IMR-90 (cell line): ENCODE results near the gene PLXDC1. TPM values are rescaled to one million over a fixed set of nuclear protein-coding genes. Genes with fewer than 3 reads are reported as not detected.

Experiments
- ATAC-seq: fragments of 200-7000 bp; cut with Tn5 transposase; 2 replicates; pipeline ENCODE4 v1.9.1; 2020; ENCODE audit warnings: low read depth, mild to moderate bottlenecking, moderate library complexity
- BruUV-seq: library from RNA; stranded (reverse); fragments of 400-500 nt; replicated peaks from 2 replicates; lab custom pipeline; 2021; lab: Mats Ljungman, UMichigan
- CTCF ChIA-PET: fragments of 300-600 bp; formaldehyde crosslinking; extraction: SDS; loops from one replicate; lab custom pipeline; 2021; ENCODE audit warnings: antibody characterized with exemption; lab: Yijun Ruan, JAX
- POLR2A ChIA-PET: fragments of 300-600 bp; sonication (Branson Sonifier 250); formaldehyde crosslinking; loops from one replicate; lab custom pipeline; 2022; ENCODE audit warnings: antibody characterized with exemption; ENCODE audit not compliant: unreplicated experiment; lab: Charles Lee
- DNase-seq: peaks from one replicate; pipeline ENCODE4 v3.0.0; 2013
- H2AFZ ChIP-seq: replicated peaks from 2 replicates; pipeline ENCODE3; 2013; ENCODE audit warnings: low read length, mild to moderate bottlenecking; ENCODE audit not compliant: poor library complexity
- H2AK5ac ChIP-seq: 2 replicates; pipeline ENCODE4 v1.6.1; 2013; ENCODE audit warnings: low read depth, low read length, inconsistent platforms
- H2AK9ac ChIP-seq: replicated peaks from 2 replicates; pipeline ENCODE3; 2013; ENCODE audit warnings: mild to moderate bottlenecking, low read depth, low read length, moderate library complexity; ENCODE audit not compliant: poor library complexity
- H2BK120ac ChIP-seq: 2 replicates; pipeline ENCODE4 v1.6.1; 2013; ENCODE audit warnings: low read depth, low read length, inconsistent platforms
- H2BK15ac ChIP-seq: 3 replicates; pipeline ENCODE4 v1.6.1; 2013; ENCODE audit warnings: low read depth, low read length, inconsistent platforms
- H2BK20ac ChIP-seq: 2 replicates; pipeline ENCODE4 v1.6.1; 2013; ENCODE audit warnings: low read depth, mild to moderate bottlenecking, inconsistent platforms, low read length, moderate library complexity
- H2BK5ac ChIP-seq: 2 replicates; pipeline ENCODE4 v1.6.1; 2013; ENCODE audit warnings: mild to moderate bottlenecking, low read depth, low read length, inconsistent platforms; ENCODE audit not compliant: poor library complexity, severe bottlenecking
- H3K14ac ChIP-seq: replicated peaks from 2 replicates; pipeline ENCODE4 v1.6.1; 2013; ENCODE audit warnings: low read depth, low read length, inconsistent platforms
- H3K18ac ChIP-seq: 2 replicates; pipeline ENCODE4 v1.6.1; 2013; ENCODE audit warnings: low read depth, low read length, control low read depth
- H3K23ac ChIP-seq: 2 replicates; pipeline ENCODE4 v1.6.1; 2013; ENCODE audit warnings: low read depth, low read length, inconsistent platforms
- H3K27ac ChIP-seq: 2 replicates; pipeline ENCODE4 v1.5.1; 2013; ENCODE audit warnings: mild to moderate bottlenecking, control low read depth, low read length; ENCODE audit not compliant: insufficient read depth
- H3K27me3 ChIP-seq: 2 replicates; pipeline ENCODE4 v1.6.1; 2013; ENCODE audit warnings: low read length; ENCODE audit not compliant: control insufficient read depth, insufficient read depth
- H3K36me3 ChIP-seq: 2 replicates; pipeline ENCODE4 v1.6.1; 2013; ENCODE audit warnings: low read length, mixed read lengths; ENCODE audit not compliant: control insufficient read depth, insufficient read depth
- H3K4ac ChIP-seq: 2 replicates; pipeline ENCODE4 v1.6.1; 2013; ENCODE audit warnings: low read depth, low read length, inconsistent platforms
- H3K4me1 ChIP-seq: 2 replicates; pipeline ENCODE4 v1.6.1; 2013; ENCODE audit warnings: low read length, mixed read lengths; ENCODE audit not compliant: control insufficient read depth, insufficient read depth
- H3K4me2 ChIP-seq: 2 replicates; pipeline ENCODE4 v1.6.1; 2013; ENCODE audit warnings: low read depth, mild to moderate bottlenecking, control low read depth, low read length, moderate library complexity
- H3K4me3 ChIP-seq: 2 replicates; pipeline ENCODE4 v1.5.1; 2013; ENCODE audit warnings: low read depth, mild to moderate bottlenecking, control low read depth, low read length, moderate library complexity; ENCODE audit not compliant: insufficient read depth
- H3K56ac ChIP-seq: 2 replicates; pipeline ENCODE4 v1.6.1; 2013; ENCODE audit warnings: low read length, inconsistent platforms; ENCODE audit not compliant: insufficient read depth; ENCODE audit errors: extremely low read depth
- H3K79me1 ChIP-seq, 2 experiments: 2 replicates each; pipeline ENCODE4 v1.6.1; 2013; ENCODE audit warnings: low read length in 2 of 2, inconsistent platforms in 1 of 2, low read depth in 1 of 2
- H3K9ac ChIP-seq: 2 replicates; pipeline ENCODE4 v1.6.1; 2013; ENCODE audit warnings: low read depth, low read length, control low read depth
- H3K9me1 ChIP-seq: 2 replicates; pipeline ENCODE4 v1.6.1; 2013; ENCODE audit warnings: low read length, inconsistent platforms; ENCODE audit not compliant: insufficient read depth
- H3K9me3 ChIP-seq: 2 replicates; pipeline ENCODE4 v1.6.1; 2013; ENCODE audit warnings: low read length; ENCODE audit not compliant: control insufficient read depth, insufficient read depth
- H4K20me1 ChIP-seq: 2 replicates; pipeline ENCODE4 v1.6.1; 2013; ENCODE audit warnings: low read length, inconsistent platforms; ENCODE audit not compliant: insufficient read depth
- H4K5ac ChIP-seq: 2 replicates; pipeline ENCODE4 v1.6.1; 2013; ENCODE audit warnings: mild to moderate bottlenecking, low read depth, low read length, control low read depth
- H4K8ac ChIP-seq, 2 experiments: 2 replicates each; pipeline ENCODE4 v1.6.1; 2013; ENCODE audit warnings: low read depth in 2 of 2, low read length in 2 of 2, control low read depth in 1 of 2, inconsistent platforms in 1 of 2
- H4K91ac ChIP-seq: 2 replicates; pipeline ENCODE4 v1.6.1; 2013; ENCODE audit warnings: low read depth, low read length, inconsistent platforms; ENCODE audit not compliant: insufficient read depth
- BHLHE40 ChIP-seq: fragments of 150-350 bp; IDR thresholded peaks from 2 replicates; pipeline ENCODE4 v1.6.1; 2016; ENCODE audit warnings: mild to moderate bottlenecking, low read depth, low read length
- NFE2L2 ChIP-seq: fragments of 150-350 bp; IDR thresholded peaks from 2 replicates; pipeline ENCODE4 v1.6.1; 2016; ENCODE audit warnings: low read depth, mild to moderate bottlenecking, low read length
- WGBS, 2 experiments: methylation state at CpG; one replicate each; pipeline versions ENCODE4 v1.1.5 to v1.1.7; 2013; ENCODE audit warnings: missing lambda C conversion rate in 2 of 2; ENCODE audit not compliant: insufficient read length in 1 of 2; ENCODE audit errors: extremely low coverage in 2 of 2; 5-methylcytosine and 5-hydroxymethylcytosine counted together
- dilution Hi-C: fragments of 300-500 bp; cut with HindIII; formaldehyde crosslinking; loops from one replicate; pipeline ENCODE4 v1.14.3; 2018; ENCODE audit warnings: low sequenced_read_pairs; ENCODE audit not compliant: unreplicated experiment
- in situ Hi-C: fragments of 300-500 bp; cut with MboI; formaldehyde crosslinking; loops from 3 replicates; pipeline ENCODE4 v1.14.3; 2019; ENCODE audit warnings: low sequenced_read_pairs, inconsistent platforms, mixed read lengths
- intact Hi-C: fragments of 100-400 bp; cut with micrococcal nuclease; formaldehyde crosslinking; loops from 2 replicates; pipeline ENCODE4 v1.10.0; 2022
- polyA plus RNA-seq, 3 experiments: library from polyadenylated mRNA; depleted of rRNA; stranded (reverse); fragments of >200 nt; gene quantifications; 2 replicates each; pipeline ENCODE4 v1.2.3, GENCODE V29; 2012; ENCODE audit warnings: low replicate concordance in 1 of 3
- total RNA-seq: library from RNA; depleted of rRNA; stranded (reverse); fragments of >200 nt; gene quantifications from 2 replicates; pipeline ENCODE4 v1.2.3, GENCODE V29; 2012

The PLXDC1 gene
- total and polyA plus RNA-seq, 2 of the 4 experiments (the other 2 are of a cell fraction) = under 0.01 to 0.50 TPM

- Histone ChIP-seq H4K8ac (peak overlapping the region in 1 of 2 experiments; percentile 77; a peak in 1 of 4 replicates), H3K56ac (no peak overlapping the region), H3K79me1 (no peaks in the 10 kb centered on the region), H3K14ac (peak overlapping the region; percentile 78), H3K36me3 (no peaks in the 10 kb centered on the region), H2BK5ac (no peak overlapping the region), H4K5ac (peak overlapping the region; percentile 55; the same call in 1 of the 2 replicates), H4K20me1 (no peaks in the 10 kb centered on the region), H3K27me3 (no peaks in the 10 kb centered on the region), H3K9ac (no peak overlapping the region), H2AK9ac (no peak overlapping the region), H2BK120ac (peak overlapping the region; percentile 51), H3K4me2 (peak overlapping the region; percentile 3; the same call in 1 of the 2 replicates), H3K27ac (no peak overlapping the region), H3K9me1 (peaks cover 11% of the 10 kb centered on the region), H3K4ac (peak overlapping the region; percentile 77), H3K23ac (no peak overlapping the region), H3K9me3 (no peaks in the 10 kb centered on the region), H2BK15ac (peak overlapping the region; percentile 83; the same call in 2 of the 3 replicates), H4K91ac (peak overlapping the region; percentile 49; the same call in 1 of the 2 replicates), H3K4me1 (peaks cover 11% of the 10 kb centered on the region), H2AFZ (peak overlapping the region; percentile 78), H2AK5ac (peak overlapping the region; percentile 81), H3K18ac (peak overlapping the region; percentile 53), H2BK20ac (peak overlapping the region; percentile 51; the same call in 1 of the 2 replicates), H3K4me3 (no peak overlapping the region)
- CTCF ChIA-PET = no interaction called here
- DNase-seq (no peak), ATAC-seq (no peak)
- POLR2A ChIA-PET = no interaction called here
- TF ChIP-seq BHLHE40 = no peak
- no peak for TF ChIP-seq NFE2L2
- intact Hi-C loops (no loop called here), in situ Hi-C loops (no loop called here), dilution Hi-C loops (no loop called here)
- 77% methylated on average over 2 of the region's 6 CpGs; no CpG with 5 or more reads in 1 of the 2 experiments for WGBS, 2 experiments
- BruUV-seq = no TSS peak
Observed at GRCh38 chr17:39131616-39132015, 19.8 kb downstream of the PLXDC1 start.
